T-cell (primary cell): ENCODE measurements around the gene GPR63. TPM values are rescaled to one million over a fixed set of nuclear protein-coding genes. Genes with fewer than 3 reads are reported as not detected.
A peak's percentile ranks its signal among the peaks of the same experiment; 100 is the strongest.
"Not testable (repeated sequence)": the region's sequence is repeated elsewhere in the genome, so short reads cannot be mapped to it uniquely, and the experiment has no call there.

ENCODE experiments used
- ATAC-seq, 4 experiments: fragments of 200-7000 bp in 3 of 4; fragments of 150-1000 bp in 1 of 4; cut with Tn5 transposase; replicated peaks in 1 of 4; 1 replicate in 3 of 4; 2 replicates in 1 of 4; pipeline ENCODE4 v1.10.0; 2021; ENCODE audit warnings: moderate library complexity in 3 of 4, mild to moderate bottlenecking in 2 of 4, moderate number of reproducible peaks in 1 of 4
- CTCF ChIA-PET, 2 donors: fragments of 300-600 bp; sonication (Branson Sonifier 250); formaldehyde crosslinking; loops; one replicate each; lab custom pipeline; 2022; ENCODE audit warnings: antibody characterized with exemption in 2 of 2; lab: Charles Lee
- POLR2A ChIA-PET, 2 donors: fragments of 300-600 bp; sonication (Branson Sonifier 250); formaldehyde crosslinking; loops; one replicate each; lab custom pipeline; 2022; ENCODE audit warnings: antibody characterized with exemption in 2 of 2; lab: Charles Lee
- DNase-seq, 35 experiments: peaks; one replicate each; pipeline versions ENCODE4 v3.0.0 to v3.0.0-alpha.2; 2013 to 2023
- H3K27ac ChIP-seq: one replicate; pipeline ENCODE4 v1.5.1; 2013; ENCODE audit warnings: low read length
- H3K27me3 ChIP-seq, 2 experiments: replicated peaks in 1 of 2; 1 replicate in 1 of 2; 2 replicates in 1 of 2; pipeline versions ENCODE4 v1.6.1 to v1.7.0; 2013; ENCODE audit warnings: low read length in 1 of 2, mixed read lengths in 1 of 2; ENCODE audit not compliant: control insufficient read depth in 2 of 2, insufficient read depth in 2 of 2; ENCODE audit errors: extremely low read depth in 1 of 2
- H3K36me3 ChIP-seq, 2 donors: 1 replicate in 1 of 2; 2 replicates in 1 of 2; pipeline versions ENCODE4 v1.6.1 to v1.7.0; 2013; ENCODE audit warnings: low read length in 1 of 2; ENCODE audit not compliant: control insufficient read depth in 2 of 2, insufficient read depth in 1 of 2; ENCODE audit errors: extremely low read depth in 1 of 2
- H3K4me1 ChIP-seq, 2 experiments: 1 replicate in 1 of 2; 2 replicates in 1 of 2; pipeline versions ENCODE4 v1.6.1 to v1.7.0; 2013; ENCODE audit warnings: low read length in 2 of 2, mixed read lengths in 1 of 2; ENCODE audit not compliant: insufficient read depth in 2 of 2, control insufficient read depth in 1 of 2; ENCODE audit errors: extremely low read depth in 1 of 2
- H3K4me3 ChIP-seq, 2 donors: 1 replicate in 1 of 2; 2 replicates in 1 of 2; pipeline versions ENCODE4 v1.5.1 to v1.7.0; 2013; ENCODE audit warnings: mild to moderate bottlenecking in 2 of 2, low read length in 1 of 2, moderate library complexity in 1 of 2; ENCODE audit not compliant: control insufficient read depth in 1 of 2; ENCODE audit errors: extremely low read depth in 1 of 2
- H3K9me3 ChIP-seq: 2 replicates; pipeline ENCODE4 v1.7.0; 2013
- H3K27ac Mint-ChIP-seq, 2 donors: one replicate each; pipeline ENCODE4 v1.8.0; 2020 to 2021; ENCODE audit warnings: mild to moderate bottlenecking in 2 of 2, mixed read lengths in 2 of 2
- H3K27me3 Mint-ChIP-seq, 2 donors: one replicate each; pipeline ENCODE4 v1.8.0; 2021 to 2022; ENCODE audit warnings: mixed read lengths in 2 of 2
- H3K36me3 Mint-ChIP-seq: one replicate; pipeline ENCODE4 v1.8.0; 2021; ENCODE audit warnings: mixed read lengths
- H3K4me1 Mint-ChIP-seq, 3 donors: one replicate each; pipeline ENCODE4 v1.8.0; 2020 to 2022; ENCODE audit warnings: mixed read lengths in 3 of 3, mild to moderate bottlenecking in 1 of 3
- H3K4me3 Mint-ChIP-seq, 3 donors: one replicate each; pipeline ENCODE4 v1.8.0; 2020 to 2022; ENCODE audit warnings: mild to moderate bottlenecking in 3 of 3, mixed read lengths in 3 of 3, moderate library complexity in 3 of 3
- H3K9me3 Mint-ChIP-seq, 3 donors: one replicate each; pipeline ENCODE4 v1.8.0; 2020 to 2022; ENCODE audit warnings: mixed read lengths in 3 of 3
- WGBS: methylation state at CpG from one replicate; pipeline ENCODE4 v1.1.5; 2013; ENCODE audit warnings: missing lambda C conversion rate; ENCODE audit not compliant: insufficient coverage; 5-methylcytosine and 5-hydroxymethylcytosine counted together
- total RNA-seq, 35 experiments: library from RNA in 6 of 35; stranded (reverse) in 6 of 35; fragments of 120-200 nt in 1 of 35; gene quantifications; one replicate each; pipeline versions ENCODE4 v1.2.1 to v1.2.4 and lab custom pipeline; 2013 to 2026

Gene GPR63
- total RNA-seq (under 1 TPM; 0.25 to 0.92 (median 0.67) TPM), total RNA-seq (lab: John Stamatoyannopoulos, UW) (0.44 to 3.3 (median 1.4) reads per million in 29 experiments)
- 0.72 TPM for total RNA-seq (2013)

- H3K27ac Mint-ChIP-seq: peak within 1 kb of the TSS in 1 of 2 donors; percentile 16
Measured at GRCh38 chr6:96837081-96837971, at the start of gene GPR63. Gene GPR63 (minus strand): TSS chr6:96837477. CDS start chr6:96799731, 37,746 bp downstream.

GRCh38 chr6:96886519-96886918 is 49.2 kb upstream of the GPR63 start:
- WGBS: no CpG with 5 or more reads among the region's 1 CpG
- H3K4me1 ChIP-seq: peaks cover 0 to 4% of the 10 kb centered on the region in 2 experiments
- DNase-seq (no peak), ATAC-seq (no peak)
- no peak overlapping the region for H3K4me3 ChIP-seq
- Mint-ChIP-seq H3K27ac (no peak overlapping the region), H3K36me3 (peaks cover 10% of the 10 kb centered on the region), H3K9me3 (no peaks in the 10 kb centered on the region), H3K4me1 (peaks cover 6 to 12% (median 8%) of the 10 kb centered on the region in 3 donors), H3K27me3 (no peaks in the 10 kb centered on the region), H3K4me3 (no peak overlapping the region)
- no peaks in the 10 kb centered on the region for H3K27me3 ChIP-seq
- H3K9me3 ChIP-seq: no peaks in the 10 kb centered on the region
- ChIA-PET POLR2A (no interaction called here), CTCF (no interaction called here)
- peaks cover 0 to 11% of the 10 kb centered on the region in 2 donors for H3K36me3 ChIP-seq
- no peak overlapping the region for H3K27ac ChIP-seq

More at GRCh38 chr6:96837081-96837971, at the start of gene GPR63:
- DNase-seq (peak; percentile 3 to 75 (median 38)), ATAC-seq (peak; percentile 79 to 86 (median 84))
- Histone ChIP-seq H3K27ac (no peak within 1 kb of the TSS), H3K4me1 (peaks cover 2 to 17% of the 10 kb centered on the region in 2 experiments), H3K27me3 (peaks cover 2 to 19% of the 10 kb centered on the region in 2 experiments), H3K9me3 (no peaks in the 10 kb centered on the region), H3K36me3 (no peaks in the 10 kb centered on the region), H3K4me3 (peak within 1 kb of the TSS; percentile 71 to 95)
- Mint-ChIP-seq H3K36me3 (no peaks in the 10 kb centered on the region), H3K4me1 (peaks cover 18 to 20% (median 18%) of the 10 kb centered on the region in 3 donors), H3K9me3 (no peaks in the 10 kb centered on the region), H3K27me3 (peaks cover 28 to 35% of the 10 kb centered on the region in 2 donors), H3K4me3 (peak within 1 kb of the TSS; percentile 83 to 91 (median 84))
- ChIA-PET CTCF (no interaction called here), POLR2A (no interaction called here)
- WGBS: under 1% methylated on average over 72 of the region's 80 CpGs

- CTCF ChIA-PET: interaction anchor here in 1 of 2 donors (0.7 to 1.1 kb wide), 3 partner anchors 12 to 174 kb away, joined by 3 to 5 read pairs (median 4); no protein-coding TSS in a partner anchor
- H3K9me3 ChIP-seq, H3K27me3 Mint-ChIP-seq, H3K27me3 ChIP-seq, H3K4me3 ChIP-seq, H3K9me3 Mint-ChIP-seq, H3K27ac ChIP-seq, H3K36me3 Mint-ChIP-seq, H3K36me3 ChIP-seq, H3K4me1 ChIP-seq: not testable (repeated sequence)
- peak overlapping the region in 2 of 3 donors; percentile 21 to 36 for H3K4me3 Mint-ChIP-seq
- DNase-seq: peak in 1 of 35 experiments; percentile 48
- POLR2A ChIA-PET: interaction anchor here (0.5 to 0.6 kb wide), 2 partner anchors 9 to 35 kb away, joined by 3 to 4 read pairs; no protein-coding TSS in a partner anchor
- 87% methylated on average over 3 of the region's 5 CpGs for WGBS
- peaks cover 6 to 12% (median 8%) of the 10 kb centered on the region in 3 donors for H3K4me1 Mint-ChIP-seq
- ATAC-seq: peak; percentile 57 to 95 (median 70)
- H3K27ac Mint-ChIP-seq: peak overlapping the region; percentile 12 to 44
Measured at GRCh38 chr6:96885187-96885631, 47.9 kb upstream of the GPR63 start.

GRCh38 chr6:96878143-96878542 is 40.9 kb upstream of the GPR63 start:
- H3K27ac ChIP-seq: no peak overlapping the region
- H3K27me3 Mint-ChIP-seq: peaks cover 0 to 2% of the 10 kb centered on the region in 2 donors
- DNase-seq (no peak), ATAC-seq (no peak)
- H3K27ac Mint-ChIP-seq: no peak overlapping the region
- H3K4me3 ChIP-seq: no peak overlapping the region
- no peaks in the 10 kb centered on the region for H3K4me1 ChIP-seq
- H3K9me3 ChIP-seq: no peaks in the 10 kb centered on the region
- POLR2A ChIA-PET: interaction anchor here in 1 of 2 donors (0.6 kb wide), 1 partner anchor 42 kb away, joined by 3 read pairs; no protein-coding TSS in a partner anchor
- H3K36me3 ChIP-seq: no peaks in the 10 kb centered on the region
- H3K27me3 ChIP-seq: no peaks in the 10 kb centered on the region
- no peak overlapping the region for H3K4me3 Mint-ChIP-seq
- H3K36me3 Mint-ChIP-seq: no peaks in the 10 kb centered on the region
- no peaks in the 10 kb centered on the region for H3K9me3 Mint-ChIP-seq
- CTCF ChIA-PET: interaction anchor here in 1 of 2 donors (0.6 kb wide), 1 partner anchor 13 kb away, joined by 3 read pairs; no protein-coding TSS in a partner anchor
- H3K4me1 Mint-ChIP-seq: peaks cover 0 to 2% (median 0%) of the 10 kb centered on the region in 3 donors

GRCh38 chr6:96876886-96877545 is 39.7 kb upstream of the GPR63 start:
- Histone ChIP-seq H3K4me1 (no peaks in the 10 kb centered on the region), H3K27me3 (no peaks in the 10 kb centered on the region), H3K9me3 (no peaks in the 10 kb centered on the region), H3K36me3 (no peaks in the 10 kb centered on the region), H3K4me3 (no peak overlapping the region), H3K27ac (no peak overlapping the region)
- ChIA-PET POLR2A (no interaction called here), CTCF (no interaction called here)
- H3K9me3 Mint-ChIP-seq: no peaks in the 10 kb centered on the region
- peaks cover 0 to 5% of the 10 kb centered on the region in 2 donors for H3K27me3 Mint-ChIP-seq
- no peaks in the 10 kb centered on the region for H3K36me3 Mint-ChIP-seq
- 64% methylated on average over 3 of the region's 9 CpGs for WGBS
- H3K27ac Mint-ChIP-seq: no peak overlapping the region
- no peak overlapping the region for H3K4me3 Mint-ChIP-seq
- no peak for DNase-seq
- peaks cover 0 to 2% (median 0%) of the 10 kb centered on the region in 3 donors for H3K4me1 Mint-ChIP-seq
- ATAC-seq: no peak

- ChIA-PET CTCF (no interaction called here), POLR2A (interaction anchor here in 1 of 2 donors (0.7 kb wide), 1 partner anchor 66 kb away, joined by 3 read pairs; no protein-coding TSS in a partner anchor)
- H3K4me1 ChIP-seq: no peaks in the 10 kb centered on the region
- no peak overlapping the region for H3K27ac ChIP-seq
- H3K27me3 ChIP-seq: no peaks in the 10 kb centered on the region
- Mint-ChIP-seq H3K4me3 (no peak overlapping the region), H3K27ac (no peak overlapping the region), H3K27me3 (peaks cover 1 to 16% of the 10 kb centered on the region in 2 donors), H3K9me3 (no peaks in the 10 kb centered on the region), H3K4me1 (peaks cover 0 to 2% (median 0%) of the 10 kb centered on the region in 3 donors), H3K36me3 (no peaks in the 10 kb centered on the region)
- no peaks in the 10 kb centered on the region for H3K9me3 ChIP-seq
- no peaks in the 10 kb centered on the region for H3K36me3 ChIP-seq
- WGBS: no CpG with 5 or more reads among the region's 1 CpG
- ATAC-seq (no peak), DNase-seq (no peak)
- H3K4me3 ChIP-seq: no peak overlapping the region
Measured at GRCh38 chr6:96872976-96873375, 35.7 kb upstream of the GPR63 start.
